Fibroblast of lung (primary cell): ENCODE results near the gene CRYBB1.

ENCODE experiments used
- CTCF ChIP-seq, 2 donors: IDR thresholded peaks in 1 of 2; conservative IDR thresholded peaks in 1 of 2; 1 replicate in 1 of 2; 2 replicates in 1 of 2; pipeline ENCODE4 v1.5.1; 2011 to 2012; ENCODE audit warnings: low read length in 2 of 2, control low read depth in 1 of 2, inconsistent platforms in 1 of 2, low read depth in 1 of 2, mild to moderate bottlenecking in 1 of 2
- EZH2 ChIP-seq: IDR thresholded peaks from 2 replicates; pipeline ENCODE4 v1.5.1; 2012; ENCODE audit warnings: low read length, control low read depth, mild to moderate bottlenecking; ENCODE audit errors: missing control alignments

DNA sequence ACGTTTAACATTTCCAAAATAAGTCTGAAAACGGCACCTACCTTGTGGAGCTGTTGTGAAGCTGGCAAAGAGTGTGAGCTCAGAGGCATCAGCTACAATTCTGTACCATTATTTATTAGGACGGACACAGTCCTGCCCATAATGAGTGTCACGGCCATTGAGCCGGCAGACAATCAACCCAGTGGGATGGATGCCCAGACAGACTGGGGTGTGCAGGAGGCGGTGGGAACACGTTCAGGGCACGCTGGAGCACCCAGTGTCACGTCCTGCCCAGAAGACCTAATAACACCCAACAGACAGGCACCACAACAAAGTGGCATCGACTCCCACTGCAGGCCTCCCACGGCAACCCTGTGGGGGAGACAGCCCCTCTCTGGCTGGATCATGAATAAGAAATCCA, 62.3 kb downstream of the CRYBB1 start:
- TF ChIP-seq CTCF (conservative IDR thresholded peaks at IDR 0.05 in 1 of 2, IDR thresholded peaks at IDR 0.05 in 1 of 2; ENCODE audit: low read depth in 1 of 2, low read length in 2 of 2) (no peak), EZH2 (no peak)
